NCI-H2171 treated with DMSO at 0.1 percent for 48 hours (cell line): Measurements from ENCODE around the gene UROS.

ENCODE experiments used
- DNase-seq: peaks from one replicate; lab custom pipeline; 2025; lab: John Stamatoyannopoulos, UW

The UROS gene

GRCh38 chr10:125836746-125837145 lies 13.7 kb upstream of the UROS start:
- DNase-seq, result no peak

- no peak for DNase-seq
Measured at GRCh38 chr10:125828311-125828710, 5.3 kb upstream of the UROS start.

- no peak for DNase-seq
Measured at GRCh38 chr10:125827133-125827532, 4.1 kb upstream of the UROS start.

GRCh38 chr10:125824736-125825135 lies 1.7 kb upstream of the UROS start:
- DNase-seq, result no peak

GRCh38 chr10:125823663-125824251 lies 699 bp upstream of the UROS start:
- DNase-seq, result peak; percentile 1

GRCh38 chr10:125820701-125821100 lies 2.4 kb downstream of the UROS start:
- no peak for DNase-seq

- no peak for DNase-seq
Measured at GRCh38 chr10:125817337-125817946, 5.6 kb downstream of the UROS start.

GRCh38 chr10:125816548-125816947 lies 6.5 kb downstream of the UROS start:
- no peak for DNase-seq

- no peak for DNase-seq
Measured at GRCh38 chr10:125815764-125816163, 7.3 kb downstream of the UROS start.

GRCh38 chr10:125812128-125812750 lies 10.8 kb downstream of the UROS start:
- DNase-seq, result no peak

- DNase-seq, result no peak
Measured at GRCh38 chr10:125811251-125811650, 11.8 kb downstream of the UROS start.

GRCh38 chr10:125808047-125808446 lies 15.0 kb downstream of the UROS start:
- DNase-seq, result no peak

- DNase-seq, result no peak
Measured at GRCh38 chr10:125802739-125803138, 20.3 kb downstream of the UROS start.

- DNase-seq, result peak; percentile 46
Measured at GRCh38 chr10:125802131-125802530, 20.9 kb downstream of the UROS start.

- DNase-seq, result no peak
Measured at GRCh38 chr10:125801574-125801973, 21.5 kb downstream of the UROS start.

GRCh38 chr10:125799451-125800182 lies 23.4 kb downstream of the UROS start:
- no peak for DNase-seq

- DNase-seq, result no peak
Measured at GRCh38 chr10:125797994-125798662, 24.9 kb downstream of the UROS start.

- no peak for DNase-seq
Measured at GRCh38 chr10:125797424-125797823, 25.6 kb downstream of the UROS start.

- DNase-seq, result no peak
Measured at GRCh38 chr10:125795637-125796190, 27.3 kb downstream of the UROS start.

GRCh38 chr10:125795128-125795527 lies 27.9 kb downstream of the UROS start:
- DNase-seq, result no peak

- DNase-seq, result no peak
Measured at GRCh38 chr10:125792342-125793300, 30.4 kb downstream of the UROS start.
